ENCODE results near the gene FNDC5. TPM values are rescaled to one million over a fixed set of nuclear protein-coding genes. Genes with fewer than 3 reads are reported as not detected.
A peak's percentile ranks its signal among the peaks of the same experiment; 100 is the strongest.

FNDC5 gene
- total and polyA plus RNA-seq, 2 of the 13 experiments (the other 11 are each of a cell fraction or from before 2014, with no cell fraction given): 1.4 to 3.1 TPM

DNA sequence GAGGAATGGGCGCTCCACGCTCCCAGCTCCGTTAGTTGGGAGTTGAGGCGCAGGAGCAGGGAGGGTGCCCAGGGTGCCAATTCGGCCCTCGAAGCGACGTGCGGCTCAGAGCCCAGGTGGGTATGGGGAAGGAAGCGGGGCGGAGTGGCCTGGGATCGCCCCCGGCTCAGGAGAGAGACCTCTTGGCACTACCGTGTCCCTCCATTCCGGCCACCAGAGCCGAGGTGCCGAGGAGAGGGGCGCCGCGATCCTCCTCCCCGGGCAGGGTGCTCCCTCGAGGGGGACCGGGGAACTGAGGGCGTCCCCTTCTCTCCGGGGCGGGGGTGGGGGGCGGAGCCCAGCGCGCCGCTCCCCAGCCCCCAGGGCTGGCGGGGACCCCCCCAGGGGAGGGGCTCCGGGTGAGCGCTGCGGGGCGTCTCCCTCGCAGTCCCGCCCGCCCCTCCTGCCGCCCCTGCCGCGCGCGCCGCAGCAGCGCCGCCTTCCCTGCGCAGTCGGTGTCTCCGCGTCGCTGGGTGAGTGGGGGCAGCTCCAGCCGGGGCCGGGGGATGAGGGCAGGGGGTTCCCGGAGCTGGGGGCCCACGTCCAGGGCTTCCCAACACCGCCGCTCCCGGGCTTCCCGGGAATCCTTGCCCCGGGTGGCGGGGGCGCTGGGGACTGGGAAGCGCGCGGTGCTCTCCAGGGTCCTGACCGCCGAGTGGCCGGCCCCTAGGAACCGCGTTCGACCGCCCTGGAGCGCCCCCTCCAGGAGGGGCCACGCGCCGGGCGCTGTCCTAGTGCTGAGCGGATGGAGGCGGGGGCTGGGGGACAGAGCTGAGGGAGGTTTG lies 15.5 kb upstream of the FNDC5 start, which contains the start of gene HPCA (continued):
- TF ChIP-seq, protein P1, sequence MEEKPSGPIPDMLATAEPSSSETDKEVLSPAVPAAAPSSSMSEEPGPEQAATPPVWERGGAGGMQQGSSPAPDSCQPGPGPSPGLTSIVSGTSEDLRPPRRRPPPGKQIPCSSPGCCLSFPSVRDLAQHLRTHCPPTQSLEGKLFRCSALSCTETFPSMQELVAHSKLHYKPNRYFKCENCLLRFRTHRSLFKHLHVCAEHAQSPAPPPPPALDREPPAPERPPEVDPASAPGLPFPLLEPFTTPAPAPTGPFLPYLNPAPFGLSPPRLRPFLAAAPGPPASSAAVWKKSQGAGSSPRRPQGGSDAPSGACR (CRISPR knock-in tag; IDR thresholded peaks at IDR 0.05): peak; percentile 94
- TF ChIP-seq NFIB (CRISPR knock-in tag; IDR thresholded peaks at IDR 0.05; ENCODE audit: borderline replicate concordance): no peak
- TF ChIP-seq GATAD1 (CRISPR knock-in tag; IDR thresholded peaks at IDR 0.05): peak; percentile 77
- TF ChIP-seq, protein P2, sequence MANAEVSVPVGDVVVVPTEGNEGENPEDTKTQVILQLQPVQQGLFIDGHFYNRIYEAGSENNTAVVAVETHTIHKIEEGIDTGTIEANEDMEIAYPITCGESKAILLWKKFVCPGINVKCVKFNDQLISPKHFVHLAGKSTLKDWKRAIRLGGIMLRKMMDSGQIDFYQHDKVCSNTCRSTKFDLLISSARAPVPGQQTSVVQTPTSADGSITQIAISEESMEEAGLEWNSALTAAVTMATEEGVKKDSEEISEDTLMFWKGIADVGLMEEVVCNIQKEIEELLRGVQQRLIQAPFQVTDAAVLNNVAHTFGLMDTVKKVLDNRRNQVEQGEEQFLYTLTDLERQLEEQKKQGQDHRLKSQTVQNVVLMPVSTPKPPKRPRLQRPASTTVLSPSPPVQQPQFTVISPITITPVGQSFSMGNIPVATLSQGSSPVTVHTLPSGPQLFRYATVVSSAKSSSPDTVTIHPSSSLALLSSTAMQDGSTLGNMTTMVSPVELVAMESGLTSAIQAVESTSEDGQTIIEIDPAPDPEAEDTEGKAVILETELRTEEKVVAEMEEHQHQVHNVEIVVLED (CRISPR knock-in tag; IDR thresholded peaks at IDR 0.05; ENCODE audit: borderline replicate concordance): 0 out of 2 replicates have a peak, but pooled peaks have one; percentile 35
- no peak for TF ChIP-seq SRSF4 (IDR thresholded peaks at IDR 0.05; ENCODE audit: low read depth, low read length, poor library complexity, severe bottlenecking)
- peak; percentile 88; the same call in 1 of the 2 replicates for TF ChIP-seq ZFP41 (CRISPR knock-in tag; IDR thresholded peaks at IDR 0.05; ENCODE audit: borderline replicate concordance)
- TF ChIP-seq CBX2 (IDR thresholded peaks at IDR 0.05; ENCODE audit: low read depth, low read length): no peak
- peak; percentile 62; the same call in 1 of the 2 replicates for TF ChIP-seq CBX2 (CRISPR knock-in tag; IDR thresholded peaks at IDR 0.05; ENCODE audit: low read depth)
- peak; percentile 94 for TF ChIP-seq ZBTB38 (CRISPR knock-in tag; IDR thresholded peaks at IDR 0.05)
- TF ChIP-seq TP53 (CRISPR knock-in tag; conservative IDR thresholded peaks at IDR 0.05): peak; percentile 90; the same call in 1 of the 2 replicates
- TF ChIP-seq FOSL2 (CRISPR knock-in tag; IDR thresholded peaks at IDR 0.05): peak; percentile 71
- peak; percentile 98 for TF ChIP-seq REL (CRISPR knock-in tag; conservative IDR thresholded peaks at IDR 0.05)
- peak; percentile 93 for TF ChIP-seq ZNF317 (CRISPR knock-in tag; IDR thresholded peaks at IDR 0.05)
- peak; percentile 87 for TF ChIP-seq KAT8 (CRISPR knock-in tag; IDR thresholded peaks at IDR 0.05)
- no peak for TF ChIP-seq LCORL (IDR thresholded peaks at IDR 0.05)
- peak; percentile 56 for TF ChIP-seq LCORL (CRISPR knock-in tag; IDR thresholded peaks at IDR 0.05)
- TF ChIP-seq, protein P3, sequence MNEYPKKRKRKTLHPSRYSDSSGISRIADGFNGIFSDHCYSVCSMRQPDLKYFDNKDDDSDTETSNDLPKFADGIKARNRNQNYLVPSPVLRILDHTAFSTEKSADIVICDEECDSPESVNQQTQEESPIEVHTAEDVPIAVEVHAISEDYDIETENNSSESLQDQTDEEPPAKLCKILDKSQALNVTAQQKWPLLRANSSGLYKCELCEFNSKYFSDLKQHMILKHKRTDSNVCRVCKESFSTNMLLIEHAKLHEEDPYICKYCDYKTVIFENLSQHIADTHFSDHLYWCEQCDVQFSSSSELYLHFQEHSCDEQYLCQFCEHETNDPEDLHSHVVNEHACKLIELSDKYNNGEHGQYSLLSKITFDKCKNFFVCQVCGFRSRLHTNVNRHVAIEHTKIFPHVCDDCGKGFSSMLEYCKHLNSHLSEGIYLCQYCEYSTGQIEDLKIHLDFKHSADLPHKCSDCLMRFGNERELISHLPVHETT (CRISPR knock-in tag; conservative IDR thresholded peaks at IDR 0.05): peak; percentile 95
- TF ChIP-seq ATF7 (IDR thresholded peaks at IDR 0.05): no peak
- TF ChIP-seq ATF7 (CRISPR knock-in tag; IDR thresholded peaks at IDR 0.05): no peak
- no peak for TF ChIP-seq SOX13 (IDR thresholded peaks at IDR 0.05)
- peak in 1 of 2 experiments; percentile 77; a peak in 2 of 4 replicates for TF ChIP-seq SOX13 (CRISPR knock-in tag; conservative IDR thresholded peaks at IDR 0.05 in 1 of 2, IDR thresholded peaks at IDR 0.05 in 1 of 2)
- peak; percentile 78 for TF ChIP-seq ETV5 (CRISPR knock-in tag; IDR thresholded peaks at IDR 0.05; ENCODE audit: borderline replicate concordance)
- TF ChIP-seq ZNF773 (CRISPR knock-in tag; IDR thresholded peaks at IDR 0.05; ENCODE audit: borderline replicate concordance): peak; percentile 99
- peak; percentile 88 for TF ChIP-seq ZNF501 (CRISPR knock-in tag; IDR thresholded peaks at IDR 0.05)
- no peak for TF ChIP-seq ADNP (CRISPR knock-in tag; IDR thresholded peaks at IDR 0.05)
- TF ChIP-seq MEIS1 (CRISPR knock-in tag; IDR thresholded peaks at IDR 0.05; ENCODE audit: borderline replicate concordance): peak; percentile 85
- peak; percentile 94; the same call in 1 of the 2 replicates for TF ChIP-seq CENPT (CRISPR knock-in tag; IDR thresholded peaks at IDR 0.05; ENCODE audit: low read depth)
- peak; percentile 84 for TF ChIP-seq RAD21 (CRISPR knock-in tag; IDR thresholded peaks at IDR 0.05)
- TF ChIP-seq AGO2 (optimal IDR thresholded peaks at IDR 0.05; ENCODE audit: low read depth, low read length): no peak
